Gastroesophageal sphincter (tissue), 4 donors: ENCODE results near the gene SLC35F3. TPM values are rescaled to one million over a fixed set of nuclear protein-coding genes. Genes with fewer than 3 reads are reported as not detected.
"Not testable (repeated sequence)": the region's sequence is repeated elsewhere in the genome, so short reads cannot be mapped to it uniquely, and the experiment has no call there.

ENCODE experiments used
- ATAC-seq: fragments of 150-250 bp; one replicate; pipeline ENCODE4 v1.9.1; 2016; ENCODE audit warnings: mild to moderate bottlenecking, moderate library complexity
- H3K27ac ChIP-seq, 4 donors: fragments of 200-600 bp; sonication (generic) in 3 of 4; 1 replicate in 3 of 4; 2 replicates in 1 of 4; pipeline ENCODE4 v1.5.1; 2016 to 2019
- H3K27me3 ChIP-seq: fragments of 200-600 bp; sonication (generic); one replicate; pipeline ENCODE4 v1.5.1; 2019
- H3K36me3 ChIP-seq, 2 donors: fragments of 200-600 bp; sonication (generic); one replicate each; pipeline ENCODE4 v1.5.1; 2019; ENCODE audit warnings: control low read depth in 1 of 2
- H3K4me1 ChIP-seq, 3 donors: fragments of 200-600 bp; sonication (generic); 1 replicate in 2 of 3; 2 replicates in 1 of 3; pipeline ENCODE4 v1.5.1; 2016 to 2019; ENCODE audit warnings: control low read depth in 2 of 3
- H3K4me3 ChIP-seq, 2 donors: fragments of 200-600 bp; sonication (generic); one replicate each; pipeline ENCODE4 v1.5.1; 2019; ENCODE audit warnings: mild to moderate bottlenecking in 1 of 2, moderate library complexity in 1 of 2
- H3K9me3 ChIP-seq, 3 donors: fragments of 200-600 bp; sonication (generic); one replicate each; pipeline ENCODE4 v1.5.1; 2017 to 2019; ENCODE audit warnings: control low read depth in 2 of 3
- CTCF ChIP-seq, 4 experiments: fragments of 200-600 bp in 2 of 4; fragments of 450-650 bp in 2 of 4; sonication (generic) in 1 of 4; IDR thresholded peaks; one replicate each; pipeline ENCODE4 v1.5.1; 2017 to 2019; ENCODE audit warnings: antibody characterized with exemption in 4 of 4, mild to moderate bottlenecking in 2 of 4, moderate library complexity in 2 of 4
- EP300 ChIP-seq: sonication (generic); formaldehyde crosslinking; IDR thresholded peaks from one replicate; pipeline ENCODE4 v1.6.1; 2017; ENCODE audit warnings: antibody characterized with exemption, mild to moderate bottlenecking
- POLR2A ChIP-seq, 2 donors: fragments of 450-650 bp; IDR thresholded peaks; one replicate each; pipeline ENCODE4 v1.6.1; 2017; ENCODE audit warnings: antibody characterized with exemption in 2 of 2, mild to moderate bottlenecking in 2 of 2, moderate library complexity in 1 of 2
- POLR2AphosphoS5 ChIP-seq: sonication (generic); formaldehyde crosslinking; IDR thresholded peaks from one replicate; pipeline ENCODE4 v1.6.1; 2017; ENCODE audit warnings: antibody characterized with exemption
- WGBS, 2 donors: methylation state at CpG; one replicate each; pipeline ENCODE4 v1.1.5; 2018; ENCODE audit warnings: low coverage in 1 of 2; 5-methylcytosine and 5-hydroxymethylcytosine counted together
- total RNA-seq, 4 donors: library from RNA; depleted of rRNA; stranded (reverse); fragments of >200 nt; gene quantifications; one replicate each; pipeline ENCODE4 v1.1.0, GENCODE V29; 2016

Gene SLC35F3
- total RNA-seq, 4 donors from 2014 or later: 0.16 to 0.62 (median 0.54) TPM; not detected in 1

- TF ChIP-seq EP300 (no peak), POLR2AphosphoS5 (no peak), POLR2A (IDR thresholded peaks at IDR 0.05) (no peak), CTCF (IDR thresholded peaks at IDR 0.05) (no peak)
- no peak for ATAC-seq
- H3K36me3 ChIP-seq: no peaks in the 10 kb centered on the region
- H3K4me1 ChIP-seq: no peaks in the 10 kb centered on the region
- WGBS, 2 donors: 75 to 77% methylated on average over 4 of the region's 4 CpGs
- H3K9me3 ChIP-seq: peaks cover 0 to 9% (median 0%) of the 10 kb centered on the region in 3 donors
- H3K27me3 ChIP-seq: peaks cover 34% of the 10 kb centered on the region
- no peak overlapping the region for H3K4me3 ChIP-seq
- H3K27ac ChIP-seq: no peak overlapping the region
Observed at GRCh38 chr1:234296496-234296895, 392.0 kb downstream of the SLC35F3 start.

GRCh38 chr1:234297668-234298067 lies 393.2 kb downstream of the SLC35F3 start:
- H3K9me3 ChIP-seq: peaks cover 0 to 9% (median 0%) of the 10 kb centered on the region in 3 donors
- peaks cover 32% of the 10 kb centered on the region for H3K27me3 ChIP-seq
- H3K4me3 ChIP-seq: no peak overlapping the region
- no peak for TF ChIP-seq CTCF (IDR thresholded peaks at IDR 0.05)
- no peak for TF ChIP-seq POLR2AphosphoS5
- TF ChIP-seq EP300: no peak
- no peak for TF ChIP-seq POLR2A (IDR thresholded peaks at IDR 0.05)
- H3K4me1 ChIP-seq: no peaks in the 10 kb centered on the region
- no peaks in the 10 kb centered on the region for H3K36me3 ChIP-seq
- H3K27ac ChIP-seq: no peak overlapping the region
- ATAC-seq: no peak
- WGBS, 2 donors: 69 to 88% methylated on average over 1 of the region's 1 CpG

GRCh38 chr1:234300096-234300495 lies 395.6 kb downstream of the SLC35F3 start:
- H3K27ac ChIP-seq: no peak overlapping the region
- H3K27me3 ChIP-seq: peaks cover 17% of the 10 kb centered on the region
- peaks cover 0 to 9% (median 0%) of the 10 kb centered on the region in 3 donors for H3K9me3 ChIP-seq
- no peak for ATAC-seq
- no peak for TF ChIP-seq CTCF (IDR thresholded peaks at IDR 0.05)
- TF ChIP-seq EP300: no peak
- TF ChIP-seq POLR2A (IDR thresholded peaks at IDR 0.05): no peak
- no peak for TF ChIP-seq POLR2AphosphoS5
- H3K4me3 ChIP-seq: no peak overlapping the region
- no peaks in the 10 kb centered on the region for H3K36me3 ChIP-seq
- no peaks in the 10 kb centered on the region for H3K4me1 ChIP-seq
- 33 to 45% methylated on average over 2 of the region's 2 CpGs for WGBS, 2 donors

GRCh38 chr1:234301663-234302062 lies 397.2 kb downstream of the SLC35F3 start:
- not testable (repeated sequence) for H3K27me3 ChIP-seq, H3K27ac ChIP-seq, H3K4me1 ChIP-seq, H3K4me3 ChIP-seq, H3K9me3 ChIP-seq, ATAC-seq, H3K36me3 ChIP-seq
- 50 to 86% methylated on average over 1 of the region's 1 CpG for whole genome bisulfite sequencing, 2 donors

GRCh38 chr1:234302354-234302962 lies 398.0 kb downstream of the SLC35F3 start:
- no peaks in the 10 kb centered on the region for H3K4me1 ChIP-seq
- WGBS, 2 donors: 70 to 86% methylated on average over 6 of the region's 6 CpGs
- no peak for ATAC-seq

GRCh38 chr1:234303231-234303630 lies 398.8 kb downstream of the SLC35F3 start:
- 44 to 47% methylated on average over 6 of the region's 6 CpGs for WGBS, 2 donors
- H3K9me3 ChIP-seq: peaks cover 0 to 9% (median 0%) of the 10 kb centered on the region in 3 donors
- H3K27ac ChIP-seq: no peak overlapping the region
- H3K4me1 ChIP-seq: no peaks in the 10 kb centered on the region
- H3K36me3 ChIP-seq: no peaks in the 10 kb centered on the region
- no peak for TF ChIP-seq CTCF (IDR thresholded peaks at IDR 0.05)
- TF ChIP-seq EP300: no peak
- no peak for TF ChIP-seq POLR2AphosphoS5
- TF ChIP-seq POLR2A (IDR thresholded peaks at IDR 0.05): no peak
- ATAC-seq: no peak
- peaks cover 6% of the 10 kb centered on the region for H3K27me3 ChIP-seq
- no peak overlapping the region for H3K4me3 ChIP-seq

More at GRCh38 chr1:234302354-234302962, 398.0 kb downstream of the SLC35F3 start:
- Histone ChIP-seq H3K9me3 (peaks cover 0 to 9% (median 0%) of the 10 kb centered on the region in 3 donors), H3K36me3 (no peaks in the 10 kb centered on the region), H3K4me3 (no peak overlapping the region), H3K27me3 (peaks cover 6% of the 10 kb centered on the region), H3K27ac (no peak overlapping the region)
- no peak for TF ChIP-seq POLR2A (IDR thresholded peaks at IDR 0.05)
- TF ChIP-seq POLR2AphosphoS5: no peak
- no peak for TF ChIP-seq EP300
